DMS 273 treated with DMSO at 0.1 percent for 48 hours (cell line): Measurements from ENCODE around the gene SORL1.
A peak's percentile ranks its signal among the peaks of the same experiment; 100 is the strongest.

Source experiments
- DNase-seq: peaks from one replicate; lab custom pipeline; 2025; lab: John Stamatoyannopoulos, UW

The SORL1 gene

DNA sequence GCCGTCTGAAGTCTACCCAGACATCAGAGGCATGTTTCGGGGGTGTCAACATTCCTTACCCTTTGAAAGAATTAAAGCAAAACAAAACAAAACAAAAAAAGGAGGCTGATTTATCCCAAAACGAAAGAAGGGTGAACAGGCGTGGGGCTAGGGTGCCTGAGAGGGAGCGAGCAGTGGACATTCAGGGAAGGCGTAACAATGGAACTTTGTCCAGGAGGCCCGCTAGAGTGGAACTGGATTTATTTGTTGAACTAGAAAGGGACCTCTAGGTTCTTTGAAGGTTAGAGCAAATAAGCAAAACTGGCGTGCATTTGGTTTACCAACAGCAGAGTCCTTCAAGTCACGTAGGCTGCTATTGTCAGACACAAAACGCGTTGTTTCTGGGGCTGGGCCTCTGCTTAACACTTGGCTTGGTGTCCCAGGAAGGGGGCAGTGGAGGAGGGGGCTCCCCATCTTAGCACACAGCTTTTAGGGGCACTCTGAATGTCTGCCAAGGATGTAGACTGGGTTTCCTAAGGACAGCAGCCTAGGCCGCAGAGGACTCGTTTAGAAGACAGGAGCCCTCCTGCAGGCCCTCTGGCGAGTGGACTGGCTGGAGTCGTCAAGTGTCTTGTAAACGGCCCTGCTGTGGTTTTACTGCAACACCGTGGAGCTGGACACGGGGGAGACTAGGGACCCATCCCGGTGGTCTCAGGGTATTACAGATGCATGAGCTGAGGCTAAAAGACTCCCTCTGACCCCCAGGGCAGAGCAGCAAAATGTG, 204.4 kb downstream of the SORL1 start:
- DNase-seq = no peak

DNA sequence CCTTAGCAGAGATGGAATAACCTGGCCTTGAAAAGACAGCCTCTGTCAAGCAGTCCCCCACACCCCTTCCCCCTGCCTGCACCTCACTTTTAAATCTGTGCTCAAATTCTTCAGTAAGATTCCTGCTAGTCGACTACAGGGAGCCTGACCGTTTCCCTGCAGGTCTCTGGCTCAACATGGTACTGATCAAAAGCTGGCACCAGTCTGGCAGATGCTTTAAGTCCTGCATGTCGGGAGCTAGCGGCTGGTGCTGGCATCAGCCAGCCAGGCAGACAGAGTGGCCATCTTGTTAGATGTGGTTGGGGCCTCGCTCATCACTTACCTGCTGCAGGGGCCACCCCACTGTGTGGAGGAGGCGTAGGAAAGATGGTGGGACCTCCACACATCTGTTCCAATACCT, 205.0 kb downstream of the SORL1 start:
- DNase-seq = no peak

DNA sequence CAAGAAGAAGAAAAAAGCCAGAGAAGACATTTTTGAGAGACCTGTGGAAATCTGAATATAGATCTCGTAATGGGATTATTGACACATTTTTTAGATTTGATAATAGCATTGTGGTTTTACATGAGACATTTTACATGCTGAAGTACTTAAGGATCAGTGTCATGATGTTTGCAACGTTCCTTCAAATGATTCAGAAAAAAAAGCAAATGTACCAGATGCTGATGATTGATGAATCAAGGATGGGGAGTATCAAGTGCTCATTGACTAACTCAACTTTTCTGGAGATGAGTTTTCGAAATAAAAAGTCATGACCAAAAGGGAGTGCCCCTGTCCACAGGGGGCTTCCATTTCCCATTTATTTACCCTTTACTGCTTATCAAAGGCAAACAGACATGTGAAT, 207.7 kb downstream of the SORL1 start:
- no peak for DNase-seq

DNA sequence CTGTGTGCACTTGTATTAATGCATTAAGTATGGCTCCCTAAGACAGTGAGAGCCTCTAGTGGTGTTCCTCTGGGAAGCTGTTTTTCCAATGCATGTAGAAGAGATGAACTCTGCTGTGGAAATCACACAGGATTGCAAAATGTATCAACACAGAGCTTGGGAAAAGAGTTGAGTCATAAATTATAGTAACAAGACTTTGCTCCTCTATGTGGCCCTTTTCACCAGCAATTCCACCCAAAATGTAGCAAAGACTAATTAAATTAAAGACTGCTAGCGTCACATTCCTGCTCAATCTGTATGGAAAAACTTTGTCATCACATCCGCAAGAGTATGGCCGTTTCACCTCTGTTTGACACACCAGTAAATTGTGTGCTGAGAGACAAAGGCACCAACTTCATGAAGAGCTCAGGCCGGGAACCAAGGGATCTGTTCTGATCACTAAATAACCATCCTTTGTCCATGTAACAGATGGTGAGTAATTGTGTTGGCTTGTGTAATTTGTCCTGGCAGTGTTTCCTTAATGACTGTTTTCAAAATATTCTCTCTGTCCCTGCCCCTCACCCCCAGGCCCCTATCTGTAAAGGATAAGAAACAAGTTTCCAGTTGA, 209.9 kb downstream of the SORL1 start:
- no peak for DNase-seq

DNA sequence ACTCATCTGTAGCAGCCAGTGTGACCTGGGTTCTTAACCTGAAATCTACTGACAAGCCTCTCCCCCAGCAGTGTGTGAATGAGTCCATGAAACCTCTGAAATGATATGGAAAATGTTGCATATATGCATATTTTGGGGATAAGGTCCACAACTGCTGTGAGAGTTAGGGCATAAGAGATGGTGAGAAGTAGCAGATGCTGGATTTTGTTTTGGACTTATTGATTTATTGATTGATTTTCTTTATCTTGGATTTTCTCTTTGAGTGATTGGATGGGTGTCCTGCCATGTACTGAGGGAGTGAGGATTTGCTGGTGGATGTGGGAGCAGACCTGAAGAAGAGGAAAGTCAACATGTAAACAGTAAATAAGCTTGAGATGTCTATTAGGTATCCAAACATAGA, 212.0 kb downstream of the SORL1 start:
- DNase-seq = no peak

DNA sequence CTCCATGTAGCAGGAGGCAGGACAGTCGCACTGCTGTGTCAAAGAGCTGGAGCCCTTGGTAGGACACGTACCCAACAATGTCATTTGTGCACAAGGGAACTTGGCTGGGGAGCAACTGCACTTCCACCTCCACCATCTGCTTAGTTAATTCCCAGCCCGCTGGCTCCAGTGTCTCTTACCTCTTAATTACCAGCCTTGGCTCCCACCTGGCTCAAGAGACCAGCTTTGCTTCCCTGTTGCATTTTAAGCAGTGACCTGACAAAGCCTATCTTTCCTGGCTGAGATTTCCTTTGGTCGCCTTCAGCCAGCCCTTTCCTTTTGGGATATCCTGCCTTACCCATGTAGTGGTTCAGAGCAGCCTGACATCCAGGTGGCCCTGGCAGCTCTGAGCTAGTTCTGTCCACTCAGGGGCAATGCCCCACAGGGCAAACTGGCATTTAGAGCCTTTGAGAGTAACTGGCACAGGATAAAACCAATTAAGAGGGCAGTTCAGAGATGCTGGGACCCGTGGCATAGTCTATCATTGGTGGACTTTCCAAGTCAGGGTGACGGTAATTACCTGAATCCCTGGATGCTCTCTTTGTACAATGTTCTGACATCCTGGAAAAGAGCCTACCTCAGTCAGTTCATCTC, 213.2 kb downstream of the SORL1 start:
- peak; percentile 48 for DNase-seq

DNA sequence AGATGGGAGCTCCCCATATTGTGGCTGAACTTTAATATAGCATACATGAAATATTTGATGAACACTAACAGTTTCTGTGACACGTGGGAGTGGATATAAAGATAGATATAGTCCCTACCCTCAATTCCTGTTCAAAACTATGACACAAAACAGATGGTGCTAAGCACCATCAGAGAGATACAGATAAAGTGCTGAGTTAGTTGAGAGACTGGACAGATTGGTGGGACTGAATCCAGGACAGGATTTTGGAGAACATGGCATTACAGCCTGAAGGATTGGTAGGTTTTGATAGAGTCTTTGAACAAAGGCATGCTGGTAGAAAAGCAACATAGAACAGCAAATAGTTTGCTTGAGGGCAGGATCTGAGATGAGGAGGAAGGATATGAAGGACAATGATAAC, 215.7 kb downstream of the SORL1 start:
- no peak for DNase-seq

DNA sequence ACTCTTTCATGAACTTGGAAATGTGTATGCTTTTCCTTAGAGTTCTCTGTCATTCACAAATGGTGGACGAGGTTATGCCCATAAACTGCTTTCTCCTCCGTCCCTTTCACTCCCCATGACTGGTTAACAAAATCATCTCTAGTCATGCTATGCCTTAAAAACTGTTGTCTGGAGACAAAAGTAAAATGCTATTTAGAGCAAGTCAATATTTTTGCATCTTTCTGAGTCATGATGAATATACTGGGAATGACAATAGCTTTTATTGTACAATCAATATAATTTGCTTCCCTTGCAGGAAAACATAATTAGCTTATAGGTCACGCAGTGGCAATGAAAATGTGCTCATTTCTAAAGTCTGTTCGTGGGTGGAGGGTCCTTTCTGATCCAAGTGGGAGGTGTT, 217.3 kb downstream of the SORL1 start:
- no peak for DNase-seq

DNA sequence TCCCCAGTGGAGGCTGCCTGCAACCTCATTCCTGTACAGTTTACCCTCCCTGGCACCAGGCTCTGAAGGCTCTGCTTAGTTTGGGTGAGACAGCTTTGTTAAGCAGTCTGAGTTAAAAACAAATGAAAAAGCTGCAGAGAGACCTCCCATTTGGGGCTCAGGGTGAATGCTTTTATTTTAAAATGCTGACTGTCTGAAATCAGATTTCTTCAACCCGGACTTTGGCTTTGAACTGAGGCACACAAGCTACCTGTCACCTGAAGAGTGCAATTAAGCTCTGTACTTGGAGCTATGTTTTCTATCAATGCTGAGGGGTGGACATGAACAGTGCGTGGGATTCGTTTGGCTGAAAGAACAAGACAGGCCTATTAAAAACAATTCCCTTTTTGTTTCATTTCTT, 218.2 kb downstream of the SORL1 start:
- DNase-seq = no peak

DNA sequence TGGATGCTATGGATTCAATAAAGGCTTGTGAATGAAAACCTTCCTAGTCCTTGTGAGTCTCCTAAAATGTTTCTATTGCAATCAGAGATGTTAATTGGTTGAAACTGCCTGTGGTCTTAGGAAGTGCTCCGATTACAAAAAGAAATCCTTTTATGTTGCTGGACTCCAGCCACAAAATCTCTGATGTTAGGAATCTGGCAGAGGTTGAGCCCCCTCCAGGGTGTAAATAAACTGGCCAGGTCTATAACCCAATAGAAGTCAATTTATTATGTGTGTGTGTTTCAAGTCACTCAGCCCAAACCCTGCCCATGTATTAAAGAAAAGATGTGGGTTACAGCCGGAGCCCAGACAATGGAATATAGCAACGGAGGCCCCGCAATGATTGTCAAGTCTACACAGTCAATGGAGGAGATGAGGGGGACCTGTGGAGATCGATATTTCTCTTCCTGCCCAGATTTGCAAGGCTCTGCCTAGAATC, 218.7 kb downstream of the SORL1 start:
- no peak for DNase-seq

DNA sequence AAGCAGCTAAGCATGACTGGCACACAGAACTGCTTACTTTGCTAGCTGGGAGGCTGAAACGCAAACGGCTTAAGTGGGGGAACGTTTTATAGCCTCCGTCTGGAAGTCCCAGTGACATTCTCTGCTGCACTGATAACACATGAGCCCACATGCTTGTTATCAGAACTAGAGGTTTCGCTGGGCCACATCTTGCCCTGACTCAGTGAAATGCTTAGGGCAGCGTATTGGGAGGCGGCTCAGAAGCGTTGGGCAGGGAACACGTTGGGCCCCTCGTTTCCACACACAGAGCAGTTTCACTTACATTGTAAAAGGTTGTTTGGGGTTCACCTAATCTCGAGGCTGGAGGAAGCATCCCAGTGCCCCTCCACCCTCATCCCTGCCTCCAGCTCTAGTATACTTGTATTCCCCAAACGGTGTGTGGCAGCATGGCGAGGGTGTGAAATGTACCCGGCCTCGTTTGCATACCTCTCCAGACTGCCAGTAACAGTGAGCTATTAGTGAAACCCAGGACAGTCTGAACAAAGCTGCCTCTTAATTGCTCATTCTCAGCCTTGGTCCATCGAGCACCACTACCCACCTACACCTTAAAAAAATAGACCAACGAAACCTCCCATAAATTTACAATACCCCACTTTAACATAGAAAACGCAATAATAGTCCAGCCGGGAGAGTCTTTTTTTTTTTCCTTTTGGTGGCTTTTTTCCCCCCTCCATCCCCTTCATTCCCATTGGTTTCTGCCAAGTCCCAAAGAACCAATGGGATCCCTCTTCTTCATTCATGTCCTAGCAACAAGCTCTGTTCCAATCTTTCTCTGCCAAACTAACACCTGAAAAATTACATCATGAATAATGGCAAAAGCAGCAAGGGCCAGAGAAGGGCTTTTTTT, 219.4 kb downstream of the SORL1 start:
- peak; percentile 87 for DNase-seq

DNA sequence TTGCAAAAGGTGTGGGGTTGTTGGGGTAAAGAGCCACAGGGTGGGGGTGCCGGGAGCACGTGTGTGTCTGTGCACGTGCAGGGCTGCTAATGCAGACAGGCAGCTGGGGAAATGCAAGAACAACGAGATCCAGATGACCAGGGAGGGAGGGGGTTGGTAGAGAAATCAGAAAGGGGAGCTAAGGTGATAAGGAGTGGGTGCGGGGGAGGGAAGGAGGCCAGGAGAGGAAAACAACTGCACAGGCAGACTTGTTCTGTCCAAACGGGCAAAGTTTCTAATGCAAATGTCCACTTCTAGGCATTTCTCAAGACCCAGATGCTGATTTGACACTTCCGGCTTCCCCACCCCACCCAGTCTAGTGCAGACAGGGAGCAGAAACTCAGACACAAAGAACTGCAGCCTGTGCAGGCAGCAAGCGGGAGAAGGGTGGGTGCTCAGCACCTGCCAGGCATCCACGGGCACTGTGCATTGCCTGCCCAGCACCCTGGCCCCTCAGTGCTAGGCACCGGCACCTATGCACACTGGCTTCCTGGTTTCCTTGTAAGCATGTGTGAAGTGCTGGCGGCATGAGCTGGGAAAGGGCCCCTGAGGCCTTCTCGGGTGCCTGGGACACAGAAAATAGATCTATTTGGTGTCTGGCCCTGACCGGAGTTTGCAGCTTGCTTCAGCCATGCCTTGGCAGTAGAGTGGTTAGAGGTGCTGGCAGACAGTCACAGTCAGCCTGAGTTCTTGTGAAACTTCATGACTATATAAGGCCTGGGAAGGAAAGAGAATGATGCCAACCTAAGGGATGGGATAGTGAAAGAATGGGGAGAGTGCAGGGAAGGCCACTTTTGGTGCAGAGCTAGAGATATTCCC, 220.7 kb downstream of the SORL1 start:
- DNase-seq = no peak

DNA sequence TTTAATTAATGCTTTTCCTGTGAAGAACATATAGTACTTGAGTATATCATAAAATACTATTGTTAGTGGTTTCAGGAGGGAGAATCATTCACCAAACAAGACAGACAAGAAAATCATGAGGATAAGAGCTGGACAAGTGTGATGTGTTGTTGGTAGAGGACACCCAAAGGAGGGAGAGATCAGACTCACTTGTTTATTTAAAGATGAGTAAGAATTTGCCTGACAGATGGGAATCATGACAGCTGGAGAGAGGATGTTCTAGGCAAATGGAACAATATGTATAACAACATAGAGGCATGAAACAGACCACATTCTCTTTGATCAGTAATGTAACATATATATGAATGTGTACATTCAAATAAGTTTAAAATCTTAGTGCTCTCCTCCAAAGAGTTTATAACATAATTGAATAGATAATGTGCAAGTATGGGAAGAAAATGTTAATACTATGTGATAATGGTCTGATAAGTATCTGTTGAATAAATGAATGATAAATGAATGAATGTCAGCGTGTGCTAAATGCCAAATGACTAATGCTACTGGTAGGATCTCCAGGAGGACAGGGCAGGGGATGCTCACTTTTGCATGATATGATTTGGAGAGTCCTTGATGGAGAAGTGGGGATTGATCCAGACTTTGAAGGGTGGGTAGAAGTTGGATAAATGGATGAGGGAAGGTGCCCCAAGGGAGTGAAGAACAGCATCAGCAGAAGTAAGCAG, 229.6 kb downstream of the SORL1 start:
- DNase-seq = no peak
